Measurements from ENCODE around the gene TMEM132D. TPM values are rescaled to one million over a fixed set of nuclear protein-coding genes. Genes with fewer than 3 reads are reported as not detected.

TMEM132D gene
- total and polyA plus RNA-seq, 2 of the 4 experiments (the other 2 are of a cell fraction): not detected

- no peak for TF ChIP-seq CTCF (conservative IDR thresholded peaks at IDR 0.05; ENCODE audit: low read depth, low read length)
- TF ChIP-seq MXI1 (IDR thresholded peaks at IDR 0.05; ENCODE audit: borderline replicate concordance, low read depth, low read length): no peak
- TF ChIP-seq NFE2L2 (IDR thresholded peaks at IDR 0.05; ENCODE audit: low read depth, low read length): no peak
- TF ChIP-seq RFX5 (IDR thresholded peaks at IDR 0.05; ENCODE audit: low read depth, low read length): no peak
- TF ChIP-seq SMC3 (IDR thresholded peaks at IDR 0.05; ENCODE audit: low read depth, low read length): no peak
- TF ChIP-seq POLR2A (IDR thresholded peaks at IDR 0.05; ENCODE audit: low read depth, low read length): no peak
- TF ChIP-seq RCOR1 (IDR thresholded peaks at IDR 0.05; ENCODE audit: insufficient replicate concordance, low read length): no peak
- no peak for TF ChIP-seq ELK1 (IDR thresholded peaks at IDR 0.05; ENCODE audit: borderline replicate concordance, low read depth, low read length)
- TF ChIP-seq RAD21 (IDR thresholded peaks at IDR 0.05; ENCODE audit: low read length): no peak
- no peak for TF ChIP-seq MAZ (IDR thresholded peaks at IDR 0.05; ENCODE audit: borderline replicate concordance, low read depth, low read length)
- no peak for TF ChIP-seq BHLHE40 (IDR thresholded peaks at IDR 0.05; ENCODE audit: low read depth, low read length)
- no peak for TF ChIP-seq CHD1 (IDR thresholded peaks at IDR 0.05; ENCODE audit: low read depth, low read length)
- no peak for TF ChIP-seq CEBPB (IDR thresholded peaks at IDR 0.05; ENCODE audit: low read depth, low read length)
- no peak for TF ChIP-seq USF2 (IDR thresholded peaks at IDR 0.05; ENCODE audit: low read depth, low read length)
- no peak for TF ChIP-seq FOS (IDR thresholded peaks at IDR 0.05; ENCODE audit: low read depth, low read length)
- TF ChIP-seq MAFK (IDR thresholded peaks at IDR 0.05; ENCODE audit: low read depth, low read length): no peak
Measured at GRCh38 chr12:129296671-129297070, 607.2 kb downstream of the TMEM132D start.

More at GRCh38 chr12:129296671-129297070, 607.2 kb downstream of the TMEM132D start:
- in situ Hi-C loops (cut with MboI; ENCODE audit: low sequenced_read_pairs) (no loop called here), intact Hi-C loops (cut with micrococcal nuclease) (no loop called here), dilution Hi-C loops (cut with HindIII; ENCODE audit: low sequenced_read_pairs, unreplicated experiment) (no loop called here)
- no peak overlapping the region for H2AFZ ChIP-seq (replicated peaks; ENCODE audit: low read length, poor library complexity)
- H4K20me1 ChIP-seq (ENCODE audit: insufficient read depth, low read length): no peaks in the 10 kb centered on the region
- ATAC-seq (ENCODE audit: low read depth): no peak
- no peaks in the 10 kb centered on the region for H3K9me1 ChIP-seq (ENCODE audit: insufficient read depth, low read length)
- no peak overlapping the region for H2BK5ac ChIP-seq (ENCODE audit: low read depth, low read length, poor library complexity, severe bottlenecking)
- CTCF ChIA-PET: no interaction called here
- no peaks in the 10 kb centered on the region for H3K4me1 ChIP-seq (ENCODE audit: control insufficient read depth, insufficient read depth, low read length)
- H3K18ac ChIP-seq (ENCODE audit: low read depth, low read length): no peak overlapping the region
- H3K4me3 ChIP-seq (ENCODE audit: insufficient read depth, low read depth, low read length): no peak overlapping the region
- H3K9me3 ChIP-seq (ENCODE audit: control insufficient read depth, insufficient read depth, low read length): peaks cover 18% of the 10 kb centered on the region
- no peak overlapping the region for H3K27ac ChIP-seq (ENCODE audit: insufficient read depth, low read length)
- no peak overlapping the region for H2AK5ac ChIP-seq (ENCODE audit: low read depth, low read length)
- no peak overlapping the region for H2BK20ac ChIP-seq (ENCODE audit: low read depth, low read length)
- H2BK15ac ChIP-seq (ENCODE audit: low read depth, low read length): no peak overlapping the region
- H3K4me2 ChIP-seq (ENCODE audit: low read depth, low read length): no peak overlapping the region
- no peak overlapping the region for H2AK9ac ChIP-seq (replicated peaks; ENCODE audit: low read depth, low read length, poor library complexity)
- no peak overlapping the region for H4K5ac ChIP-seq (ENCODE audit: low read depth, low read length)
- no peak overlapping the region for H3K14ac ChIP-seq (replicated peaks; ENCODE audit: low read depth, low read length)
- H3K79me1 ChIP-seq (ENCODE audit: low read depth in 1 of 2, low read length in 2 of 2): no peaks in the 10 kb centered on the region
- no peak overlapping the region for H3K23ac ChIP-seq (ENCODE audit: low read depth, low read length)
- POLR2A ChIA-PET (ENCODE audit: unreplicated experiment): no interaction called here
- no peak overlapping the region for H4K91ac ChIP-seq (ENCODE audit: insufficient read depth, low read depth, low read length)
- H3K9ac ChIP-seq (ENCODE audit: low read depth, low read length): no peak overlapping the region
- no peak overlapping the region for H3K56ac ChIP-seq (ENCODE audit: extremely low read depth, insufficient read depth, low read length)
- no TSS peak for BruUV-seq (replicated peaks)
- DNase-seq: no peak
- H4K8ac ChIP-seq (ENCODE audit: low read depth in 2 of 2, low read length in 2 of 2): no peak overlapping the region
- H2BK120ac ChIP-seq (ENCODE audit: low read depth, low read length): no peak overlapping the region
- H3K27me3 ChIP-seq (ENCODE audit: control insufficient read depth, insufficient read depth, low read length): no peaks in the 10 kb centered on the region
- H3K4ac ChIP-seq (ENCODE audit: low read depth, low read length): no peak overlapping the region
- H3K36me3 ChIP-seq (ENCODE audit: control insufficient read depth, insufficient read depth, low read length): no peaks in the 10 kb centered on the region
